K562 (cell line): ENCODE data around the gene HPSE2. TPM values are rescaled to one million over a fixed set of nuclear protein-coding genes. Genes with fewer than 3 reads are reported as not detected.

ENCODE experiments used
- BHLHE40 ChIP-seq: IDR thresholded peaks from 2 replicates; pipeline ENCODE4 v1.6.1; 2011; ENCODE audit warnings: low read length, improper control_type of control experiment
- DACH1 ChIP-seq: fragments of 450-650 bp; IDR thresholded peaks from 2 replicates; pipeline ENCODE4 v1.6.1; 2018; ENCODE audit not compliant: partially characterized antibody
- ETV5 ChIP-seq: sonication (generic); formaldehyde crosslinking; IDR thresholded peaks from 2 replicates; pipeline ENCODE4 v1.4.0; 2020; ENCODE audit warnings: low read depth, mild to moderate bottlenecking, missing genetic modification reagents
- GMEB1 ChIP-seq: fragments of 250-450 bp; sonication (Bioruptor Pico); IDR thresholded peaks from 2 replicates; pipeline ENCODE4 v1.4.0; 2020; ENCODE audit warnings: mild to moderate bottlenecking
- JUND ChIP-seq, 2 experiments: IDR thresholded peaks; 2 replicates in 1 of 2; 3 replicates in 1 of 2; pipeline ENCODE4 v1.6.1; 2011; ENCODE audit warnings: borderline replicate concordance in 2 of 2, low read depth in 2 of 2, low read length in 2 of 2, improper control_type of control experiment in 1 of 2, missing biosample characterization in 1 of 2, missing genetic modification characterization in 1 of 2, missing genetic modification reagents in 1 of 2
- MTA1 ChIP-seq: fragments of 450-650 bp; IDR thresholded peaks from 2 replicates; pipeline ENCODE4 v1.6.1; 2017; ENCODE audit warnings: borderline replicate concordance
- NCOA1 ChIP-seq: fragments of 450-650 bp; IDR thresholded peaks from 2 replicates; pipeline ENCODE4 v1.6.1; 2016; ENCODE audit warnings: low read depth
- NFATC3 ChIP-seq: fragments of 450-650 bp; IDR thresholded peaks from 2 replicates; pipeline ENCODE4 v1.6.1; 2017; ENCODE audit warnings: mild to moderate bottlenecking
- NFIC ChIP-seq: fragments of 450-650 bp; IDR thresholded peaks from 2 replicates; pipeline ENCODE4 v1.6.1; 2017; ENCODE audit warnings: mild to moderate bottlenecking, inconsistent platforms
- PRMT5 ChIP-seq: sonication (generic); formaldehyde crosslinking; IDR thresholded peaks from 2 replicates; pipeline ENCODE4 v1.5.0; 2020; ENCODE audit warnings: missing genetic modification reagents
- TAF1 ChIP-seq: IDR thresholded peaks from 2 replicates; pipeline ENCODE4 v1.6.1; 2011; ENCODE audit warnings: mild to moderate bottlenecking, low read length, moderate library complexity; ENCODE audit not compliant: insufficient read depth, control insufficient read depth, severe bottlenecking; ENCODE audit errors: extremely low read depth
- TARDBP ChIP-seq: fragments of 450-650 bp; IDR thresholded peaks from 2 replicates; pipeline ENCODE4 v1.6.1; 2016
- THRA ChIP-seq: fragments of 450-650 bp; IDR thresholded peaks from 2 replicates; pipeline ENCODE4 v1.6.1; 2017; ENCODE audit warnings: mild to moderate bottlenecking, moderate library complexity
- TRIM24 ChIP-seq, 2 experiments: fragments of 450-650 bp; IDR thresholded peaks; 2 replicates each; pipeline ENCODE4 v1.6.1; 2016
- ZNF12 ChIP-seq: sonication (generic); formaldehyde crosslinking; IDR thresholded peaks from 2 replicates; pipeline ENCODE4 v1.4.0; 2020; ENCODE audit warnings: mild to moderate bottlenecking, missing genetic modification reagents
- ZNF274 ChIP-seq: IDR thresholded peaks from 2 replicates; pipeline ENCODE4 v1.6.1; 2011; ENCODE audit warnings: low read depth, mild to moderate bottlenecking, low read length, moderate library complexity, borderline replicate concordance
- ZNF696 ChIP-seq: fragments of 250-450 bp; sonication (Bioruptor Pico); conservative IDR thresholded peaks from 2 replicates; pipeline ENCODE4 v1.4.0; 2020; ENCODE audit warnings: mild to moderate bottlenecking, moderate library complexity
- ZNF77 ChIP-seq: fragments of 250-450 bp; sonication (Bioruptor Pico); IDR thresholded peaks from 2 replicates; pipeline ENCODE4 v1.5.0; 2020
- polyA plus RNA-seq, 8 experiments: library from polyadenylated mRNA; depleted of rRNA in 4 of 8; stranded (reverse) in 5 of 8; unstranded in 3 of 8; fragments of >200 nt; fragmentation: Nextera tagmentation in 2 of 8; fragmentation: Illumina TruSeq in 1 of 8; extraction: Ambion mirVana in 2 of 8; extraction: Trizol in 1 of 8; gene quantifications; 2 replicates each; pipeline versions ENCODE4 v1.2.1 to v1.2.3, GENCODE V29; 2011 to 2014; ENCODE audit warnings: inconsistent platforms in 1 of 8, missing spikeins in 1 of 8
- total RNA-seq, 7 experiments: library from RNA; depleted of rRNA in 6 of 7; stranded (reverse); fragments of >200 nt in 6 of 7; fragmentation: Illumina TruSeq in 2 of 7; extraction: Trizol in 2 of 7; gene quantifications; 2 replicates each; pipeline versions ENCODE4 v1.2.1 to v1.2.3, GENCODE V29; 2011 to 2021; ENCODE audit warnings: low replicate concordance in 1 of 7
- TF ChIP-seq, protein P1 (sequence below): fragments of 450-650 bp; IDR thresholded peaks from 2 replicates; pipeline ENCODE4 v1.6.1; 2018; ENCODE audit warnings: mild to moderate bottlenecking, low read depth; ENCODE audit not compliant: partially characterized antibody
- TF ChIP-seq, protein P2 (sequence below), 2 experiments: fragments of 200-800 bp in 1 of 2; sonication (Bioruptor generic) in 1 of 2; sonication (generic) in 1 of 2; formaldehyde crosslinking in 1 of 2; IDR thresholded peaks in 1 of 2; conservative IDR thresholded peaks in 1 of 2; 2 replicates each; pipeline versions ENCODE4 v1.5.0 to v1.6.1; 2016 to 2020; ENCODE audit warnings: missing compliant biosample characterization in 1 of 2, missing genetic modification characterization in 1 of 2, missing genetic modification reagents in 1 of 2

Gene HPSE2
- total and polyA plus RNA-seq, 9 of the 15 experiments (the other 6 are each of a cell fraction or from before 2014, with no cell fraction given) = 0.03 to 0.10 (median 0.04) TPM; not detected in 2

GRCh38 chr10:98458809-98459784 lies 776.6 kb downstream of the HPSE2 start (continued):
- TF ChIP-seq TAF1 (no peak), PRMT5 (no peak), TRIM24 (IDR thresholded peaks at IDR 0.05) (peak in 1 of 2 experiments; percentile 60; a peak in 1 of 4 replicates), GMEB1 (CRISPR knock-in tag) (no peak), TARDBP (no peak), NFIC (peak; percentile 72), ZNF12 (CRISPR knock-in tag) (no peak), NCOA1 (no peak; the same call in 1 of the 2 replicates), THRA (no peak), NFATC3 (no peak), ETV5 (0 out of 2 replicates have a peak, but pooled peaks have one; percentile 52), ZNF274 (no peak), BHLHE40 (peak; percentile 54; the same call in 1 of the 2 replicates), ZNF77 (no peak), MTA1 (no peak), ZNF696 (CRISPR knock-in tag) (no peak), DACH1 (no peak), JUND (IDR thresholded peaks at IDR 0.05; ENCODE audit: borderline replicate concordance, low read depth, low read length) (peak; percentile 63), JUND (tag; IDR thresholded peaks at IDR 0.05; ENCODE audit: borderline replicate concordance, low read depth, low read length) (peak; percentile 32; the same call in 1 of the 3 replicates)
- TF ChIP-seq, protein P1, sequence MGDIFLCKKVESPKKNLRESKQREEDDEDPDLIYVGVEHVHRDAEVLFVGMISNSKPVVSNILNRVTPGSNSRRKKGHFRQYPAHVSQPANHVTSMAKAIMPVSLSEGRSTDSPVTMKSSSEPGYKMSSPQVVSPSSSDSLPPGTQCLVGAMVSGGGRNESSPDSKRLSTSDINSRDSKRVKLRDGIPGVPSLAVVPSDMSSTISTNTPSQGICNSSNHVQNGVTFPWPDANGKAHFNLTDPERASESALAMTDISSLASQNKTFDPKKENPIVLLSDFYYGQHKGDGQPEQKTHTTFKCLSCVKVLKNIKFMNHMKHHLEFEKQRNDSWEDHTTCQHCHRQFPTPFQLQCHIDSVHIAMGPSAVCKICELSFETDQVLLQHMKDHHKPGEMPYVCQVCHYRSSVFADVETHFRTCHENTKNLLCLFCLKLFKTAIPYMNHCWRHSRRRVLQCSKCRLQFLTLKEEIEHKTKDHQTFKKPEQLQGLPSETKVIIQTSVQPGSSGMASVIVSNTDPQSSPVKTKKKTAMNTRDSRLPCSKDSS = no peak
- TF ChIP-seq, protein P2, sequence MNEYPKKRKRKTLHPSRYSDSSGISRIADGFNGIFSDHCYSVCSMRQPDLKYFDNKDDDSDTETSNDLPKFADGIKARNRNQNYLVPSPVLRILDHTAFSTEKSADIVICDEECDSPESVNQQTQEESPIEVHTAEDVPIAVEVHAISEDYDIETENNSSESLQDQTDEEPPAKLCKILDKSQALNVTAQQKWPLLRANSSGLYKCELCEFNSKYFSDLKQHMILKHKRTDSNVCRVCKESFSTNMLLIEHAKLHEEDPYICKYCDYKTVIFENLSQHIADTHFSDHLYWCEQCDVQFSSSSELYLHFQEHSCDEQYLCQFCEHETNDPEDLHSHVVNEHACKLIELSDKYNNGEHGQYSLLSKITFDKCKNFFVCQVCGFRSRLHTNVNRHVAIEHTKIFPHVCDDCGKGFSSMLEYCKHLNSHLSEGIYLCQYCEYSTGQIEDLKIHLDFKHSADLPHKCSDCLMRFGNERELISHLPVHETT (CRISPR knock-in tag; conservative IDR thresholded peaks at IDR 0.05 in 1 of 2, IDR thresholded peaks at IDR 0.05 in 1 of 2) = no peak
